GM13977 (cell line): ENCODE results near the gene THAP3.
A peak's percentile ranks its signal among the peaks of the same experiment; 100 is the strongest.
"Not testable (repeated sequence)": the region's sequence is repeated elsewhere in the genome, so short reads cannot be mapped to it uniquely, and the experiment has no call there.

ENCODE experiments used
- DNase-seq: peaks from one replicate; pipeline ENCODE4 v3.0.0; 2012; ENCODE audit warnings: low spot score
- CTCF ChIP-seq: IDR thresholded peaks from 2 replicates; pipeline ENCODE4 v1.5.1; 2012; ENCODE audit warnings: mild to moderate bottlenecking, control low read depth; ENCODE audit not compliant: insufficient read depth; ENCODE audit errors: extremely low read depth, missing control alignments
- in situ Hi-C: fragments of 300-500 bp; cut with MboI; formaldehyde crosslinking; loops from one replicate; pipeline ENCODE4 v1.12.0; 2022; ENCODE audit warnings: low sequenced_read_pairs, low pct_unique_long_range_greater_than_20kb, mixed read lengths, inconsistent platforms; ENCODE audit not compliant: unreplicated experiment

THAP3 gene

GRCh38 chr1:6637770-6638169 is 13.1 kb downstream of the THAP3 start:
- no peak for TF ChIP-seq CTCF
- in situ Hi-C loops = no loop called here
- DNase-seq = no peak

GRCh38 chr1:6638226-6638625 is 13.6 kb downstream of the THAP3 start:
- TF ChIP-seq CTCF = no peak
- no peak for DNase-seq
- in situ Hi-C loops = no loop called here

GRCh38 chr1:6640867-6641266 is 16.2 kb downstream of the THAP3 start:
- in situ Hi-C loops, DNase-seq: not testable (repeated sequence)

GRCh38 chr1:6645018-6645417 is 20.4 kb downstream of the THAP3 start:
- TF ChIP-seq CTCF = no peak
- in situ Hi-C loops = no loop called here
- DNase-seq = no peak

GRCh38 chr1:6646499-6647148 is 22.0 kb downstream of the THAP3 start:
- in situ Hi-C loops = no loop called here
- peak; percentile 62 for DNase-seq
- TF ChIP-seq CTCF = peak; percentile 49

GRCh38 chr1:6648556-6648955 is 23.9 kb downstream of the THAP3 start:
- DNase-seq = no peak
- in situ Hi-C loops = no loop called here
- TF ChIP-seq CTCF = no peak

GRCh38 chr1:6651909-6652308 is 27.2 kb downstream of the THAP3 start:
- no peak for DNase-seq
- in situ Hi-C loops = no loop called here

More at GRCh38 chr1:6651909-6652308, 27.2 kb downstream of the THAP3 start:
- TF ChIP-seq CTCF = no peak
